GM12878 (cell line): ENCODE results near the gene CYP20A1. TPM values are rescaled to one million over a fixed set of nuclear protein-coding genes. Genes with fewer than 3 reads are reported as not detected.

Experiments
- ATAC-seq: fragments of 200-7000 bp; cut with Tn5 transposase; 3 replicates; pipeline ENCODE4 v1.9.1; 2020; ENCODE audit warnings: mild to moderate bottlenecking, moderate library complexity
- BruUV-seq: library from RNA; stranded (reverse); fragments of 400-500 nt; replicated peaks from 2 replicates; lab custom pipeline; 2021; lab: Mats Ljungman, UMichigan
- CTCF ChIA-PET: fragments of 300-600 bp; sonication (Branson Sonifier 250); formaldehyde crosslinking; extraction: SDS; loops from one replicate; lab custom pipeline; 2021; ENCODE audit warnings: inconsistent platforms; lab: Yijun Ruan, JAX
- POLR2A ChIA-PET: fragments of 350-600 bp; formaldehyde crosslinking; extraction: SDS; loops from one replicate; lab custom pipeline; 2021; ENCODE audit warnings: inconsistent platforms; lab: Charles Lee
- RAD21 ChIA-PET: fragments of 300-600 bp; sonication (Branson Sonifier 250); formaldehyde crosslinking; loops from one replicate; lab custom pipeline; 2023; ENCODE audit warnings: antibody characterized with exemption; ENCODE audit not compliant: unreplicated experiment; lab: Charles Lee
- SMC1A ChIA-PET: fragments of 300-600 bp; sonication (Branson Sonifier 250); formaldehyde crosslinking; loops from one replicate; lab custom pipeline; 2023; ENCODE audit not compliant: unreplicated experiment, uncharacterized antibody; lab: Charles Lee
- DNase-seq: peaks from one replicate; pipeline ENCODE4 v3.0.0-alpha.2; 2011; ENCODE audit warnings: low read depth, low spot score
- FAIRE-seq: peaks from 3 replicates; lab custom pipeline; 2011; peaks lifted over from hg19 to GRCh38; lab: Jason Lieb, UNC
- H2AFZ ChIP-seq: 2 replicates; pipeline ENCODE4 v1.6.0; 2011; ENCODE audit warnings: low read depth, low read length, control low read depth; ENCODE audit not compliant: control insufficient read depth
- H3K27ac ChIP-seq: 2 replicates; pipeline ENCODE4 v1.5.1; 2011; ENCODE audit warnings: control low read depth; ENCODE audit not compliant: control insufficient read depth, insufficient read depth
- H3K27me3 ChIP-seq, 2 experiments: replicated peaks in 1 of 2; 2 replicates each; pipeline versions ENCODE4 v1.6.0 to v1.6.1; 2011; ENCODE audit warnings: low read length in 1 of 2; ENCODE audit not compliant: control insufficient read depth in 2 of 2, insufficient read depth in 2 of 2
- H3K36me3 ChIP-seq, 2 experiments: 2 replicates each; pipeline ENCODE4 v1.5.1; 2011; ENCODE audit warnings: low read length in 1 of 2; ENCODE audit not compliant: control insufficient read depth in 2 of 2, insufficient read depth in 2 of 2
- H3K4me1 ChIP-seq: 2 replicates; pipeline ENCODE4 v1.6.1; 2011; ENCODE audit warnings: mild to moderate bottlenecking, low read length, moderate library complexity, mixed read lengths; ENCODE audit not compliant: control insufficient read depth, insufficient read depth
- H3K4me2 ChIP-seq: 2 replicates; pipeline ENCODE4 v1.6.0; 2011; ENCODE audit warnings: control low read depth; ENCODE audit not compliant: control insufficient read depth, insufficient read depth
- H3K4me3 ChIP-seq: fragments of 200-600 bp; sonication (generic); 2 replicates; pipeline ENCODE4 v1.5.1; 2016
- H3K79me2 ChIP-seq: 2 replicates; pipeline ENCODE4 v1.6.0; 2011; ENCODE audit warnings: low read length; ENCODE audit not compliant: control insufficient read depth, insufficient read depth
- H3K9ac ChIP-seq: 2 replicates; pipeline ENCODE4 v1.8.0; 2011; ENCODE audit warnings: low read length, control low read depth, mixed read lengths; ENCODE audit not compliant: control insufficient read depth, insufficient read depth
- H3K9me3 ChIP-seq: replicated peaks from 3 replicates; pipeline ENCODE4 v1.5.1; 2011; ENCODE audit warnings: mild to moderate bottlenecking, low read length; ENCODE audit not compliant: control insufficient read depth, insufficient read depth
- H4K20me1 ChIP-seq: 2 replicates; pipeline ENCODE4 v1.6.0; 2011; ENCODE audit not compliant: control insufficient read depth, insufficient read depth
- CBFB ChIP-seq: IDR thresholded peaks from 2 replicates; pipeline ENCODE4 v1.6.1; 2016; ENCODE audit warnings: antibody characterized with exemption, low read depth
- KAT2A ChIP-seq: conservative IDR thresholded peaks from 2 replicates; pipeline ENCODE4 v1.6.1; 2011; ENCODE audit warnings: low read depth, low read length; ENCODE audit not compliant: control insufficient read depth
- KLF5 ChIP-seq: fragments of 450-650 bp; IDR thresholded peaks from 2 replicates; pipeline ENCODE4 v1.6.1; 2014; ENCODE audit warnings: mild to moderate bottlenecking; ENCODE audit not compliant: partially characterized antibody
- MAX ChIP-seq: IDR thresholded peaks from 2 replicates; pipeline ENCODE4 v1.6.1; 2012; ENCODE audit warnings: low read depth, low read length, improper control_type of control experiment
- MXI1 ChIP-seq: fragments of 150-350 bp; IDR thresholded peaks from 2 replicates; pipeline ENCODE4 v1.6.1; 2011; ENCODE audit warnings: low read depth, mild to moderate bottlenecking, inconsistent platforms, low read length, improper control_type of control experiment
- MYC ChIP-seq: IDR thresholded peaks from 2 replicates; pipeline ENCODE4 v1.6.1; 2011; ENCODE audit warnings: mild to moderate bottlenecking, low read length, moderate library complexity, inconsistent platforms; ENCODE audit not compliant: insufficient read depth, insufficient replicate concordance, insufficient read length, severe bottlenecking
- NR2C2 ChIP-seq: IDR thresholded peaks from 2 replicates; pipeline ENCODE4 v1.6.1; 2011; ENCODE audit warnings: borderline replicate concordance, low read depth; ENCODE audit not compliant: control insufficient read depth, insufficient read length
- TCF7 ChIP-seq: IDR thresholded peaks from 2 replicates; pipeline ENCODE4 v1.6.1; 2014; ENCODE audit warnings: antibody characterized with exemption, borderline replicate concordance
- ZBTB11 ChIP-seq: fragments of 450-650 bp; formaldehyde crosslinking; IDR thresholded peaks from 2 replicates; pipeline ENCODE4 v1.5.0; 2022; ENCODE audit warnings: mild to moderate bottlenecking, missing genetic modification characterization
- ZNF207 ChIP-seq: fragments of 450-650 bp; IDR thresholded peaks from 2 replicates; pipeline ENCODE4 v1.6.1; 2014; ENCODE audit warnings: antibody characterized with exemption, mild to moderate bottlenecking, borderline replicate concordance
- ZNF592 ChIP-seq: fragments of 450-650 bp; IDR thresholded peaks from 2 replicates; pipeline ENCODE4 v1.6.1; 2017; ENCODE audit warnings: mild to moderate bottlenecking, moderate library complexity
- WGBS: methylation state at CpG from one replicate; pipeline ENCODE4 v1.1.6; 2016; ENCODE audit warnings: low lambda C conversion rate; ENCODE audit not compliant: insufficient replicate concordance, insufficient coverage; ENCODE audit errors: missing lambda C conversion rate; 5-methylcytosine and 5-hydroxymethylcytosine counted together
- in situ Hi-C: fragments of 300-500 bp; cut with MboI; formaldehyde crosslinking; loops from 9 replicates; pipeline ENCODE4 v1.14.3; 2018; ENCODE audit warnings: mixed read lengths
- intact Hi-C: fragments of 100-400 bp; cut with micrococcal nuclease; formaldehyde crosslinking; loops from one replicate; pipeline ENCODE4 v1.14.2; 2022; ENCODE audit not compliant: unreplicated experiment
- polyA plus RNA-seq, 11 experiments: library from polyadenylated mRNA; depleted of rRNA in 4 of 11; unstranded in 6 of 11; stranded (reverse) in 5 of 11; fragments of >200 nt; fragmentation: Nextera tagmentation in 4 of 11; fragmentation: Illumina TruSeq in 1 of 11; extraction: Ambion mirVana in 4 of 11; extraction: Trizol in 1 of 11; gene quantifications; 1 replicate in 1 of 11; 2 replicates in 10 of 11; pipeline versions ENCODE4 v1.2.1 to v1.2.3, GENCODE V29; 2011 to 2016; ENCODE audit warnings: inconsistent platforms in 2 of 11, missing spikeins in 2 of 11, low read depth in 1 of 11
- total RNA-seq, 4 experiments: library from RNA; depleted of rRNA in 3 of 4; stranded (reverse); fragments of >200 nt in 3 of 4; fragmentation: Illumina TruSeq in 1 of 4; extraction: Trizol in 1 of 4; gene quantifications; 2 replicates each; pipeline versions ENCODE4 v1.2.1 to v1.2.3, GENCODE V29; 2013 to 2021

Gene CYP20A1
- total and polyA plus RNA-seq, 10 of the 15 experiments (the other 5 are each of a cell fraction or from before 2014, with no cell fraction given) = 8.3 to 19.1 (median 12.9) TPM

- no peak overlapping the region for H3K4me2 ChIP-seq
- no peaks in the 10 kb centered on the region for H3K9me3 ChIP-seq
- H3K27me3 ChIP-seq = no peaks in the 10 kb centered on the region
- no peak overlapping the region for H3K27ac ChIP-seq
- H3K4me1 ChIP-seq = no peaks in the 10 kb centered on the region
- ChIA-PET SMC1A (no interaction called here), RAD21 (no interaction called here), CTCF (no interaction called here), POLR2A (no interaction called here)
- intact Hi-C loops (no loop called here), in situ Hi-C loops (no loop called here)
- H3K9ac ChIP-seq = no peak overlapping the region
- no TSS peak for BruUV-seq
- peaks cover 0 to 2% of the 10 kb centered on the region in 2 experiments; a peak in 2 of 4 replicates for H3K36me3 ChIP-seq
- 98% methylated on average over 2 of the region's 2 CpGs for WGBS
- no peaks in the 10 kb centered on the region for H3K79me2 ChIP-seq
- H4K20me1 ChIP-seq = no peaks in the 10 kb centered on the region
- DNase-seq = no peak
- H2AFZ ChIP-seq = no peak overlapping the region
- no peak for FAIRE-seq
- no peak overlapping the region for H3K4me3 ChIP-seq
- ATAC-seq = no peak
- no peak for TF ChIP-seq CBFB
- no peak for TF ChIP-seq ZNF592
- no peak for TF ChIP-seq MAX
- no peak for TF ChIP-seq MXI1
- no peak for TF ChIP-seq KLF5
- no peak for TF ChIP-seq TCF7
- no peak for TF ChIP-seq KAT2A
- no peak for TF ChIP-seq ZBTB11
- TF ChIP-seq MYC = no peak
- no peak for TF ChIP-seq NR2C2
- no peak for TF ChIP-seq ZNF207
Observed at GRCh38 chr2:203286532-203286931, 47.7 kb downstream of the CYP20A1 start.
